OCI-LY3 (cell line): Measurements from ENCODE around the gene AGBL1.

Experiments used
- H2AFZ ChIP-seq: fragments of 200-600, 300-600 bp; shearing (Covaris generic); 2 replicates; pipeline ENCODE4 v1.6.0; 2014; ENCODE audit warnings: antibody characterized with exemption, low read depth, low read length
- H3K27ac ChIP-seq: fragments of 200-600, 300-600 bp; sonication (generic); 2 replicates; pipeline ENCODE4 v1.5.1; 2014; ENCODE audit warnings: mild to moderate bottlenecking, low read length, moderate library complexity, mixed read lengths
- H3K27me3 ChIP-seq: fragments of 200-600, 300-600 bp; sonication (generic); 2 replicates; pipeline ENCODE4 v1.6.1; 2014; ENCODE audit warnings: low read depth, low read length, mixed read lengths
- H3K36me3 ChIP-seq: fragments of 200-600, 300-600 bp; sonication (generic); replicated peaks from 2 replicates; pipeline ENCODE3; 2014; ENCODE audit warnings: low read depth, low read length, mixed read lengths
- H3K4me1 ChIP-seq: fragments of 300-600, 200-600 bp; sonication (generic); 2 replicates; pipeline ENCODE4 v1.6.1; 2014; ENCODE audit warnings: low read length, mixed read lengths
- H3K4me2 ChIP-seq: fragments of 200-600, 300-600 bp; sonication (generic); 2 replicates; pipeline ENCODE4 v1.6.1; 2014; ENCODE audit warnings: low read length, mixed read lengths
- H3K4me3 ChIP-seq: fragments of 300-600, 200-600 bp; sonication (generic); 2 replicates; pipeline ENCODE4 v1.5.1; 2014; ENCODE audit warnings: antibody characterized with exemption, mild to moderate bottlenecking, low read length, moderate library complexity
- H3K79me2 ChIP-seq: fragments of 300-600, 200-600 bp; shearing (Covaris generic); 2 replicates; pipeline ENCODE4 v1.6.1; 2014; ENCODE audit warnings: mild to moderate bottlenecking, low read length, mixed read lengths
- H3K9ac ChIP-seq: fragments of 300-600, 200-600 bp; shearing (Covaris generic); 2 replicates; pipeline ENCODE4 v1.6.0; 2014; ENCODE audit warnings: mild to moderate bottlenecking, low read length, moderate library complexity
- H3K9me3 ChIP-seq: fragments of 200-600, 300-600 bp; shearing (Covaris generic); 2 replicates; pipeline ENCODE4 v1.6.1; 2014; ENCODE audit warnings: low read length, mixed read lengths; ENCODE audit not compliant: insufficient read depth
- H4K20me1 ChIP-seq: fragments of 200-600, 300-600 bp; sonication (generic); 2 replicates; pipeline ENCODE4 v1.6.1; 2016; ENCODE audit warnings: low read length, mixed read lengths; ENCODE audit not compliant: insufficient read depth
- CTCF ChIP-seq: fragments of 200-600, 300-600 bp; sonication (generic); IDR thresholded peaks from 2 replicates; pipeline ENCODE4 v1.5.1; 2014; ENCODE audit warnings: antibody characterized with exemption, low read length, low read depth
- EZH2phosphoT487 ChIP-seq: fragments of 200-600 bp; shearing (Covaris generic); IDR thresholded peaks from 2 replicates; pipeline ENCODE4 v1.6.1; 2018; ENCODE audit warnings: antibody characterized with exemption, mixed run types, low read depth

Gene AGBL1

GRCh38 chr15:86061581-86061980 lies 18.1 kb upstream of the AGBL1 start:
- Histone ChIP-seq H3K4me3 (no peak overlapping the region), H4K20me1 (no peaks in the 10 kb centered on the region), H3K4me2 (no peak overlapping the region), H3K36me3 (no peaks in the 10 kb centered on the region), H3K9ac (no peak overlapping the region), H2AFZ (no peak overlapping the region), H3K4me1 (peaks cover under 1% of the 10 kb centered on the region; the same call in 1 of the 2 replicates), H3K79me2 (no peaks in the 10 kb centered on the region), H3K27me3 (peaks cover 25% of the 10 kb centered on the region), H3K27ac (no peak overlapping the region), H3K9me3 (no peaks in the 10 kb centered on the region)
- TF ChIP-seq EZH2phosphoT487 (no peak), CTCF (no peak)

DNA sequence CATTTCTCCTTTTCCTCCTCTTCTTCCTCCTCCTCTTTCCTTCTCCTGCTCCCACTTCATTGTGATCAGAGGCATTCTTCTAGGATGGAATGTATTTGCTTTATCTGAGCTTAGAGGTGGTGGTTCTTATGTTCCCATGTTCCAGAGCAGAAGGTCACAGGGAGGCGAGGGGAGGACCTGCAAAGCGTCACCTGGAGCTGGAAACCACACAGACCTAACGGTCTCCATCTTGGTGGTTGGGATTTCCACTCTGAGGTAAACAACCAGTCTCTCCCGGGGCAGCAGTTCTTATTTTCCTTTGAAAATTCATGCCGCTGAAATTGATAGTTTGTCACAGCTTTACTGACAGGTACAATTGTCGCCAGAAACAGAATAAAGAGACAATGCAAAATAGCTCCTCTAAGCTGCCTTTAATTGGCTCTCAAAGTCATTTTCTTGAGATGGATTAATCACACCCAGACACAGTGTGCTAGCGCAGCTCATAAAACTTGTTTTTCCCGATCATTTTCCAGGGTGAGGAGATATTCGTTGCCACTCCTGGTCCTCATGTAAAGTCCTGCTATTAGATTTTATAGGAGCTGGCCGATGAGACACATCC lies 16.9 kb upstream of the AGBL1 start:
- no peaks in the 10 kb centered on the region for H3K4me1 ChIP-seq
- H3K9ac ChIP-seq: no peak overlapping the region
- H3K4me3 ChIP-seq: no peak overlapping the region
- TF ChIP-seq EZH2phosphoT487 (no peak), CTCF (no peak)
- no peak overlapping the region for H2AFZ ChIP-seq
- no peaks in the 10 kb centered on the region for H3K36me3 ChIP-seq
- no peak overlapping the region for H3K4me2 ChIP-seq
- H3K27me3 ChIP-seq: peaks cover 25% of the 10 kb centered on the region
- no peaks in the 10 kb centered on the region for H3K79me2 ChIP-seq
- no peaks in the 10 kb centered on the region for H3K9me3 ChIP-seq
- no peaks in the 10 kb centered on the region for H4K20me1 ChIP-seq
- no peak overlapping the region for H3K27ac ChIP-seq

GRCh38 chr15:86063356-86064095 lies 16.1 kb upstream of the AGBL1 start:
- Histone ChIP-seq H4K20me1 (no peaks in the 10 kb centered on the region), H3K27ac (no peak overlapping the region), H2AFZ (no peak overlapping the region), H3K4me2 (no peak overlapping the region), H3K4me1 (no peaks in the 10 kb centered on the region), H3K27me3 (peaks cover 22% of the 10 kb centered on the region), H3K79me2 (no peaks in the 10 kb centered on the region), H3K36me3 (no peaks in the 10 kb centered on the region), H3K9me3 (no peaks in the 10 kb centered on the region), H3K4me3 (no peak overlapping the region), H3K9ac (no peak overlapping the region)
- TF ChIP-seq EZH2phosphoT487 (no peak), CTCF (no peak)

- TF ChIP-seq CTCF: no peak
- no peak for TF ChIP-seq EZH2phosphoT487
- H4K20me1 ChIP-seq: no peaks in the 10 kb centered on the region
- no peak overlapping the region for H3K4me3 ChIP-seq
- H3K36me3 ChIP-seq: no peaks in the 10 kb centered on the region
- no peak overlapping the region for H3K4me2 ChIP-seq
- no peak overlapping the region for H3K27ac ChIP-seq
- H3K4me1 ChIP-seq: no peaks in the 10 kb centered on the region
- no peak overlapping the region for H2AFZ ChIP-seq
- H3K79me2 ChIP-seq: no peaks in the 10 kb centered on the region
- no peak overlapping the region for H3K9ac ChIP-seq
- peaks cover 22% of the 10 kb centered on the region for H3K27me3 ChIP-seq
- no peaks in the 10 kb centered on the region for H3K9me3 ChIP-seq
These were observed 15.3 kb upstream of the AGBL1 start for GRCh38 chr15:86064326-86064725.
